HTR-8/SVneo (cell line): ENCODE measurements around the gene CAMTA1.
"Not testable (repeated sequence)": the region's sequence is repeated elsewhere in the genome, so short reads cannot be mapped to it uniquely, and the experiment has no call there.

ENCODE experiments used
- DNase-seq: peaks from one replicate; pipeline ENCODE4 v3.0.0; 2011; ENCODE audit warnings: low spot score, mixed read lengths; ENCODE audit not compliant: insufficient read length
- FAIRE-seq: peaks from 2 replicates; lab custom pipeline; 2011; peaks lifted over from hg19 to GRCh38; lab: Jason Lieb, UNC

Gene CAMTA1

DNA sequence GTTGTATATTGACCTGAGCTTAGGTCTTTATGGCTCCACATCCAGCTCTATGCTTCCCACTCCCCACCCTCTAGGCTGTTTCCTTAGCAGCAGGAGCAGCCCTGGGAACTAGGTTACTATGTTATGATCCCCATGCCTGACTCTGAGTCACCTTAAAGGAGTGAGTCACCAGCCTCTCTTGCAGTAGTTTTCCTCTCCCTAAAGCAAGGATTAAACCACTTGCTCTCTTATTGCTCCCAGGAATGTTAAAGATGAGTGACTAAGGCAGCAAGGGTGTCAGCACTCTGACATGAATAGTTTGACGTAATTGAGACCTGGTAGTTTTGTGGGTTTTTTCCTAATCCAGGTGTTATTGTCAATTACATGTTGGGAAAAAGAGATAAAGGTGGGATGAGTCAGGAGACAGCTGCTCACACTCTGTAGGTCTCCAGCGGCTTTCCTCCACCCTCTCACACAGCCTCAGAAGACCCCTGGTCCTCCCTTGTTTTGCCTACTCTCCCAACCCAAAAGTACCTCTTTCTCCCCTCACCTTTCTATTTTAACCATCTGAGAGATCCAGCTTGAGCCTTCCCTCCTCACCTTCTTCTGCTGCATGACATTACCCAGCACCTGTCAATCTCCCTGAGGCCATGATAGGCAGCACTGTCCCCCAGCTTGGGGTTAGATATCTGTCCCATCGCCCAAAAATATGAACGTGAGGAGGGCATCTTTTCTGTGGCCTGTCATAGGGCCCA is 616.7 kb downstream of the CAMTA1 start:
- FAIRE-seq (peak; percentile 89), DNase-seq (peak; percentile 87)

DNA sequence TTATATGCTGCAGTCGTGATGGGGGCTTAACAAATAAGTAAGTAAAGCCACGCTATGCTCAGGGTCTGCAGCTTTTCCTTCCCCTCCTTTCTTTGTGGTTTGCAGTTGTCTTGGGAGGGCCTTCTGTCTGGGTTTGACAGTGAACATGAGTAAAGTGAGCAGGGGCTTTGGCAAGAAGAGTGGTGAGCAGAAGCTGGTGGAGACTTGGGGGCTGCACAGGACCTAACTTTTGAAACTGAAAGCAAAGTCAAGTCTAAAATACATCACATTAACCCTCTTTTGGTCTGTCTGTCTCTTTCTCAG is 617.2 kb downstream of the CAMTA1 start:
- FAIRE-seq (no peak), DNase-seq (no peak)

- FAIRE-seq (no peak), DNase-seq (no peak)
Measured at GRCh38 chr1:7403265-7404045, 618.2 kb downstream of the CAMTA1 start.

DNA sequence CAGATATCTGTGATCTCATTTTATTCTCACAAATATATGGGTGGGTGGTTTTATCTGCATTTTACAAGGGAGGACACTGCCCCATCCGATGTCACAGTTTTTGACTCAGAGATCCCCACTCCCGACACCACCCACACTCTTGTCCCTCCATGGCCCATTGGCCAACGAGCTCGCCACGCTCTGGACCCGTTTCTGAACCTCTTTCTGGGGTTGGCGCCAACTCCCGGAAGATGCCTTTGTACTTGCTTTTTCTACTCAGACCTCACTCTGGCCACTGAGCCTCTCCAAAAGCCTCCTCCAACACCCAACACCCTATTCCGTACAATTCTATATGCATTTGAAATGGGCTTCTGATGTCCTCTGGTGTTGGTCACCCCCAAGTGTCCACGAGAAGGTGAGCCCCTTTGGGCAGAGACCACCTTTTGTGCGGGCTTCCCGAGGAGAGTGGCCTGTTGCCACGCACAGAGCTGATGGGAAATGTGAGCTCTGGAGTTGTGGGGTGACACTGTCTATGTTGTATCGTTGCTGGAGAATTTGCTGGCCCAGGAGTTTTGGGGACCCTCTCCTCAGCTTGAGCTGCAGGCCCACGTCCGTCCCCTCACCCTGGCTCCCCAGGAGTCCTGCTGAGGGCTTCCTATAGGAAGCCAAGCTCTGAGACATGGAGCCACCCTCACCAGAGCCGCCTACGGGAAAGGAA is 618.9 kb downstream of the CAMTA1 start:
- no peak for DNase-seq
- FAIRE-seq: no peak

GRCh38 chr1:7405844-7406500 is 620.7 kb downstream of the CAMTA1 start:
- DNase-seq (no peak), FAIRE-seq (no peak)

DNA sequence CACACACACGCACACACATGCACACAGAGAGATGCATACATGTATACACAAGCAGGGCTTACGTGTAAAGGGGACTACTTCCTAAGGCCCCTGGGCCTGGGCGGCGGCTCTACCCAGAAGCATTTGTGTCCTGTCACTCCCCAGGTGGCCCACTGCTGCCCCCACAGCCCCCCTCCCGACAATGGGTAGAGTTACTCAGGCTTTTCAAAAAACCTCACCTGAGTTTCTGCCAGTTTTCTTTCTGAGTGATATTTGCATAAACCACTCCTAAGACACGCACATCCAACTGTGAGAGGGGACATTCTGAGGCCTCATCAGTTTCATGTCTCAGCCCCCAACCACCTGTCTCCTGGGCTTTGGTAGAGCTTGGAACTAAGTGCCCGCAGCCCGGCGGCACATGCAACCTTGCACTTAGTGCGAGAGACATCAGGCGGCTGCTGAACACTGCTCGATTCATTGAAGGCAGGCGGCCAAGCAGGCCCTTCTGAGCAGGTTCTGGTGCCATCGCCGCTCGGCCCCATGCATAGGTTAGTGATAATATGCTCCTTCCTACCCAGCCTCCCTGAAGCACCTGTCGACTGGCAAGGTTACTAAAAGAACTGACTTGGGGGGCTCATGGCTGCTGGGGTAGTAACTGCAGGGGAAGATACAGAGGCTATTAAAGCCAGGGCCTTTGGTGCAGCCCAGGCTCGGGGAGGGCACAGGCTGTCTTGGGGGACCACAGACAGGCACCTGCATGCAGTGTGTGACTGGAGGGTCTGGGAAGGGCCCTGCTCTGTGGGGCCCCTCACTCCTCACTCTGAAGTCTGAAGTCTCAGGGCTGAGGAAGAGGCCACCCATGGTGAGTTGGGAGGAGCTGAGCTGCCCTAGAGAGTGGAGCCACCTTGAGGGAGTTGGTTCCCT is 621.6 kb downstream of the CAMTA1 start:
- DNase-seq (no peak), FAIRE-seq (no peak)

DNA sequence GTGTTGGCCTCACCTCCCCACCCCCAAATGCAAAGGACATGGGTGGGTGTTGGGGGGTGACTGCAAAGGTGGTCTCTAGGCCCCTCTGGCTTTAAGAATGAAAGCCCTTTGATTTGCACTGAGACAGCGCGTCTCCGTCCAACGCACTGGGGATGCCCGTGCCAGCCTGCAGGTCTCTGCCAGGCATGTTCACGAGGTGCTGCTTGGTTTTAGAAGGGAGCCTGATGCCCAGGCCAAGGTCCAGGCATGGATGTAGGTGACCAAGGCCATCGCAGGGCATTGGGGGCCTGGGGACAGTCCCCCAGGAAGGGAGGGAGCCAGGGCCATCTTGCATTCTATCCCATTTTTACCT is 622.3 kb downstream of the CAMTA1 start:
- no peak for DNase-seq
- FAIRE-seq: no peak

DNA sequence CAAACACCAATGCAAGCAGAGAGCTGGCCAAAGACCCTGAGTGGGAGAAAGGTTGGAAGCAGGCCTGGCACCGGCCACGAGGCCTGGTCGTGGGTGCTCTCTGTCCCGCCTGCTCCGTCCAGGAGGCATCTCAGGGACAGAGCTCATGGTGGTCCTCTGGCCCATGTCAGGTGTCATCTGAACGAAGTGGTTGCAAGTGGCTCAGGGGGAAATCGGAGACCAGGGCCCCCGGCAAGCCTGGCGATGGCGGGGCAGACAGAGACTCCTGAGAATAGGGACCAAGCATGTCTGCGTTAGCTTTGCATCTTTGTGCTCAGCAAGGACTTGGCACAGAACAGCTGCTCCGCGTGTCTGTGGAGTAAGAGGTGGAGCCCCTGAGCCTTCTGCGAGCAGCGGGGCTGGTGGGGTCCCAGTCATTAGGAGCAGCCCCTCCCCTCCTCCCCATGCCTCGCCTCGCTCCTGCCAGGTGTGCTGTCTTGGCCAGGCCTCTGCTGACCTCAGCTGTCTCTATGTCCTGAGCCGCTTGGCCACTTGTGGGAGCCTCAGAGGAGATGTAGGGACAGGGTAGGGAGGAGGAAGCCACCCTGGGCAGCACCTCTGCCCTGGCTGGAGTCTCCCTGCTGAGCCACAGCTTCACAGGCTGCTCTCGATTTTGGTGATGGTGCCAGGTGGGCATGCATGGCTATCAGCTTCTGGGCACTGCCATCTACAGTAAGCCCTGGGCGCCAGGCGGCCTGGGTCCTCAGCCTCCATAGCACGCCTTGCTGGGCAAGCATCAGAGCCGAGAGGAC is 622.9 kb downstream of the CAMTA1 start:
- no peak for DNase-seq

DNA sequence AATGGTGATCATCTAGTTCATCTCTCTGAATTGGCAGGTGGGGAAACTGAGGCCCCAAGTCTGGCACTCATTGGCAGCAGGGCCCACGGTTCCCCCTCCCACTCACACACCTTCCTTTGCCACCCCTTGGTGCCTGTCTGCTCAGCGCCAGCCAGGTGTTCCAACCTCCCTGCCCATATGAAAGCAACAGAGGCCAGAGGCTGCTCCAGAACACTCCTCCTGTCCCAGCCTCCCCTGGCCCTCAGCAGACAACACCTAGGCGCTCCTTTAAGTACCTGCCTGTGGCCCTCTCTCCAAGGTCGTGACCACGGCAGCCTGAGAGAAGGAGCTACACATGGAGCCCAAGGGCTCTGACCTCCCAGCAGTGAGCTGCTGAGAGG is 623.5 kb downstream of the CAMTA1 start:
- no peak for FAIRE-seq
- DNase-seq: no peak

More for the DNA sequence above, 622.9 kb downstream of the CAMTA1 start:
- FAIRE-seq: no peak

DNA sequence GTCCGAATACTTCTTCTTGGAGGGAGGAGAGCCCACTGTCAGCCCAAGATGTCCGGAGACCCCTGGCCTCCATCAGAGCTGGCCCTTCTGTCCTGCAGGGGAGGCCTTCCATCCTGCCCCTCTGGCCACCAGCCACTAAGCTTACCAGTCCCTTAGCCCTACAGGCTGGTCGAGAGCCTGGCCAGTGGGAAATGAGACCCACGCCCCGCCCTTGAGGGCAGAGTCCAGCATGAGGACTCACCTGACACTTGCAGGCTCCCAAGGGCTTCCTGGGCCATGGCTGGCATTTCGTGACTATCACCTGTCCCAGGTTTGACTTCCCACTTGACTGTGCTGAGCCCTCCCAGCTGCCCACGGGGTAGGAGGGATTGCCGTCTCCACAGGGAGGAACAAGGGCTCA is 624.0 kb downstream of the CAMTA1 start:
- DNase-seq (no peak), FAIRE-seq (no peak)

GRCh38 chr1:7410156-7410555 is 624.9 kb downstream of the CAMTA1 start:
- DNase-seq (no peak), FAIRE-seq (no peak)

- not testable (repeated sequence) for DNase-seq, FAIRE-seq
Measured at GRCh38 chr1:7417618-7418017, 632.4 kb downstream of the CAMTA1 start.

GRCh38 chr1:7418442-7419080 is 633.3 kb downstream of the CAMTA1 start:
- FAIRE-seq (no peak), DNase-seq (no peak)

DNA sequence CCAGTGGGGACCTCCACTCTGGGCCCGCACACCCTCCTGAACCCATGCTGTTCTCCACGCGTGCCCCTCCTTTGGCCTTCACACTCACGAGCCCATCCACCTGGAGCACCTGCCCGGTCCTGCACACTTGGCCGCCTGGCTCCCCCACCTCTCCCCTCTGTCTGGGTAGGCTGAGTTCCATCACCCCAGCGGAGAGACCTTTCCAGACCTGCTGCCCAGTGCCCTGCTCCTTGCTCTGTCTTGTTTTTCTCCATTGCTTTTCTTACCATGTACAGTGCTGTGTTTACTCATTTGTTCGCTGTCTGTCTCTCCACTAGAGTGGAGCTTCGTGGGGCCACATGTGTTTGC is 634.8 kb downstream of the CAMTA1 start:
- FAIRE-seq (no peak), DNase-seq (no peak)

- DNase-seq: no peak
- FAIRE-seq: no peak
Measured at GRCh38 chr1:7420470-7421100, 635.3 kb downstream of the CAMTA1 start.

GRCh38 chr1:7421471-7422075 is 636.3 kb downstream of the CAMTA1 start:
- FAIRE-seq (no peak), DNase-seq (no peak)

GRCh38 chr1:7422081-7422480 is 636.8 kb downstream of the CAMTA1 start:
- FAIRE-seq (no peak), DNase-seq (no peak)

DNA sequence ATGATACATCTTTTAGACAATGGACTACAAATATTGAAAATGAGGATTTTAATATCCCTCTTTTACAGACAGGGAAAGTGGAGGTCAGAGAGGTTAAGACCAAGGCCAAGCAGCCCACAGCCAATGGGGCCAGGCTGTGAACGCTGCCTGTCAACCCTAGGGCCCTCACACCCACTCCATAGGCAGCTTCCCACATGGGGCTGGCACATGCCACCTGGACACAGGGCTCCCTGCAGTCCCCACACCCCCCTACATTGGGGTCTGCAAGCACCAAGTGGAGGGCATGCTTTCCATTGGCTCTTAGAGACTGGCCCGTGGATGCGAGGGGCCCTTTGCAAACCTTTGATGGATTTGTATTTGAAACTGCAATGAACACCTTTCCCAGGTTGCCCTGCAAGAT is 637.3 kb downstream of the CAMTA1 start:
- DNase-seq (no peak), FAIRE-seq (no peak)
